Activated CD4-positive, alpha-beta T cell treated with anti-CD3 and anti-CD28 coated beads, Interleukin-2, amount 50 U/mL, for 16 hours (primary cell): ENCODE data around the gene HYI.
"Not testable (repeated sequence)": the region's sequence is repeated elsewhere in the genome, so short reads cannot be mapped to it uniquely, and the experiment has no call there.

ENCODE experiments used
- DNase-seq: peaks from one replicate; pipeline ENCODE4 v3.0.0-alpha.2; 2020

Gene HYI

DNA sequence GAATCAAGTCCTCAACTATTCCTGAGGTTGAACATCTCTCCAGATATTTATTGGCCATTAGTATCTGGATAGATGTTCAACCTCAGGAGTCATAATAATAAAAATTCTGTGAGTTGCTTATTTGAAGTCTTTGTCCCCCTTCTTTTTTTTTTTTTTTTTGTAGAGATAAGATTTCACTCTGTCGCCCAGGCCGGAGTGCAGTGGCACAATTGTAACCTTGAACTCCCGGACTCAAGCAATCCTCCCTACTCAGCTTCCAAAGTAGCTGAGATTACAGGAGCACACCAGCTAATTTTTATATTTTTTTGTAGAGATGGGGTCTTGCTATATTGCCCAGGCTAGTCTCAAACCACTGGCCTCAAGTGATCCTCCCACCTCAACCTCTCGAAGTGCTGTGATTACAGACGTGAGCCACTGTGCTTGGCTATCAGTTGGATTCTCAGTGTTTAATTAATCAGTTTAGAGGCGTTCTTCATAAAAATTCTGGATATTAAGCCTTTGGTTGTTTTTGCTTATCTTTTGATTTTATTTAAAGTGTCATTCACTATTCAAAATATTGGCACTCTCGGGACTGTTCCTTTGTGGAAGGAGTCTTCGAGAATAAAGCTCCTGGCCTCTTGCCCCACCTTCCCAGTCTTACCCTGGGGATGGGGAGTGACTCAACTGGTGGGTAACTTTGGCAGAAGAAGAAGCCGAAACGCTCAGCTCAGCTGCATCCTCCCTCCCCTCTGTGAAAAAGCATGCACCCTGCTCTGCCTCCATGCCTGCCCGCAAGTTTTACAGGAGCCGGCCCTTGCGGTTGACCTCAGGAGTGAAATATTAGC lies 11.2 kb upstream of the HYI start:
- DNase-seq = no peak

DNA sequence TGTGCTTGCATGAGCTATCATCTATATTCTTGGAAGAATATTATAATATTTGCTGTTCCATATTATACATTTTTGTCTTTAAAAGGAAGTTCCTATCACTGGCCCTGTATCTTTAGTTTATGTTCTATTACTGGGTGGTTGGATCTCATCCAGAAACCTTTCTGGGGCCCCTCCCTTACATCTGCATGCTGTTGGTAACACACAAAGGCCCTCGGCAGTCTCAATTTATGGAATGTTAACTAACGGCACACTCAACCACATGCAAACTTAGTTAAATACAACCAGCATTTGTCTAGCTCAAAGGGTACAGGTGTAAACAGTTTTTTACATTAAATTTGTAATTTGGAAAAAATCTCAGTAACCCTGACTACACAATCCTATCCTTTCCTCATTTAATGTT lies 9.7 kb upstream of the HYI start:
- no peak for DNase-seq

DNA sequence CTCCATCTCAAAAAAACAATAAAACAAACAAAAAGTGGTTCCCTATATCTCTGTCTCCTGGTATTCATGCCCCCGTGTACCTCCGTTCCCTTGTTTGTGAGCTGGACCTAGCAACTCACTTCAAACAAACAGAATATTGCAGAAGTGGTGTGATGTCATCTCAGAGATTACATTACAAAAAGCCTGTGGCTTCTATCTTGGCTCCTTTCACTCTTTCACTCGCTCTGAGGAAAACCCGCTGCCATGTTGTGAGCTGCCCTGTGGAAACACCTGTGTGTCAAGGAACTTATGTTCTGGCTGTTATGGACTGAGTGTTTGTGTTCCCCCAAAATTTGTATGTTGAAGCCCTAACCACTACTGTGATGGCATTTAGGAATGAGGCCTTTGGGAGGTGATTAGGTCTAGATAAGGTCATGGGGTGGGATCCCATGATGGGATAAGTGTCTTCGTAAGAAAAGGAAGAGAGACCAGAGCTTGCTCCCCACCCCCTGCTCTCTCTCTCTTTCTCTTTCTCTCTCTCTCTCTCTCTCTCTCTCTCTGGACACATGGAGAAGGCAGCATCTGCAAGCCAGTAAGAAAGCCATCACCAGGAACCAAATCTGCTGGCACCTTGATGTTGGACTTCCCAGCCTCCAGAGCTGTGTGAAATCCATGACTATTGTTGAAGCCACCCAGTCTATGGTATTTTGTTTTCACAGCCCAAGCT lies 7.4 kb upstream of the HYI start:
- no peak for DNase-seq

DNA sequence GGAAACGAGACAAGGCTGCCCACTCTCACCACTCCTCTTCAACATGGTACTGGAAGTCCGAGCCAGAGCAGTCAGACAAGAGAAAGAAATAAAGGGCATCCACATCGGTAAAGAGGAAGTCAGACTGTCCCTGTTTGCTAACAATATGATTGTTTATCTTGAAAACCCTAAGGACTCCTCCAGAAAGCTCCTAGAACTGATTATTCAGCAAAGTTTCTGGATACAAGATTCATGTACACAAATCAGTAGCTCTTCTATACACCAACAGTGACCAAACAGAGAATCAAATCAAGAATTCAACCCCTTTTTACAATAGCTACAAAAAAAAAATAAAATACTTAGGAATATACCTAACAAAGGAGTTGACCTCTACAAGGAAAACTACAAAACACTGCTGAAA lies 4.6 kb upstream of the HYI start:
- DNase-seq = not testable (repeated sequence)

DNA sequence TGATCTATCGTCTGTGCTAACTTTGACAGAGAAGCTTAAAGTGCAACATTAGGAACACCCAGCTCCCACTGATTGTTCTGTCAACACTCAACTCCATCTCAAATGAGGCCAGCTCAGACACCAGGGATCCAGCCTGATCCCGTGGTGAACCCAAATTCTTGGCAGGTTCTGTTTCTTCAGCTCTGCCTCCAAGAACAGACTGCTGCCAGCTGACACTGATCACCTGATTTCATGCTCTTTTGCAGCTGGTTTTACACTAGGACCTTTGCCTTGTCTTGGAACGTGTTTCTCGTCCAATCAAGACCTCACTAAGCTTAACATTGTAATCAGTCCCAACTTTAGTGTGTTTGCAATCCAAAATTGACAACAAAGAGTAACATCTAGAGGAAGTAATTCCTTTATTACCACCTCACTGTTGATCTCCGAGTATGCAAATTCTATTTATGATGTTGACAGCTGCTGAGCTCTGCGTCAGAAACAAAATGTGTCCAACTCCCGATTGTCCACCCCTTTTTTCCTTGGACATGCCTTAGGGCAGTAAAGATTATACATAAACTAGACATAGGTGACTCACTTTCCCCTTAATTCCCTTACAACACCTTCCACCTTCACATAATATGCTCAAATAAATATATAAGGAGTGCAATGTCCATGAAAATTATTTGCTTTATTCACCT lies 1.6 kb upstream of the HYI start:
- DNase-seq = no peak

DNA sequence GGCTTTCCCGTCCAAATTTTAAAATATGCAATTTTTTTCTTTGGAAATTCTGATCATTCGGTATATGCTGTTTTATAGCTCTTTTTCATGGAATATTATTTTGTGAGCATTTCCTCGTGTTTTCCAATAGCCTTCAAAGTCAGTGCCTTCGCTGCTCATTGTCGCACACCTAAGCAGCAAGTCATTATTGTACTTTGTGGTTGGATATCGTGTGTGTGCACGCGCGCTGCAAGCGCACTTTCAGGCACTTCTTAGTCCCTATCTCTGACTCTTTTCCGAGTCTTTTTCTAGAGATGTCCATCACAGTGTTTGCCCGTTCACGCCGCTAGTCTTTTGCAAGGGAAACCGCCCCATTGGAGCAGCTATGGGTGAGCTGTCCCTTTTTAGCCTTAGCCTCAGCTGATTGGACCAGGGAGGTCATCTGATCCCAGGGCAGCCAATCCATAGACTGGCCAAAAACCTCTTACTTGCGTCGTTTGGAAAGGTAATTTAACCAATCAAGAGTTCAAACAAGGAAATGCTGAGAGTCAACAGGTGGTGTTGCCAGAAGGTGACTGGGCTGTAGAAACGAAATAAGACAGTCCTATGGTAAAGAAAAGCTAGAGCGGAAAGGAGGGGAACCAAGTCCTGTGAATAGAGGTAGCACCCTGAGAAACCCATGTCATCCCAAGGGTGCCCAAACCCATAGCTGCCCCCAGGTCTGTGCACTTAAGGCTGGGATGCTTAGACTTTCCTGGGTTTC lies 710 bp upstream of the HYI start:
- DNase-seq = peak; percentile 75

DNA sequence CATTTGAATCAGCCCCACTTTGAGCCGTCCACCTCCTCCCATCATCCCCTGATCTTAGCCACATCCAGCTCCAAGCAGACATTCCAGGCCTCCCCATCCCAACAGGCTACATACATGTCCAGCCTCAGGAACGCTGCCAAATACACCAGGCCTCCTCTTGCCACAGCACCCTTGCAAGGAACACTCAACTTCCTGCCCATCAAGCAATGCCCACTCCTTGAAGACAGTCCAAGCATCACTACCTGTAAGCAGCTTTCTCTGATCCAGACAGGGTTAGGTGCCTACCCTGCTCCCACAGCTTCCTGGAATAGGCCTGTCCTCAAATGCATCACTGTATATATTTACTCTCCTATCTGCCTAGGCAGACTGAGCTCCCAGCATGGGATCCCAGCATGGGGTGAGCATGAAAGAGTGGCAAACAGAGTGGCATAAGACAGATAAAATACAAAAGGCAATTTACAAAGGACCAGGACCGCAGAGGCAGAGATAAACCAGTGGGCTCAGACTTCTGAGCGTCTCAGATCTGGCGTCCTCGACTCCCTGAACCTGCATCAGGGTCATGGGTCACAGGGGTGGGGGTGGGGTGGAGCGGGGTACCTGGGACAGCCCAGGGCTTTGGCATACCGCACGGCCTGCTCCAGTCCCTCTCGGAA lies 816 bp downstream of the HYI start:
- DNase-seq = no peak

DNA sequence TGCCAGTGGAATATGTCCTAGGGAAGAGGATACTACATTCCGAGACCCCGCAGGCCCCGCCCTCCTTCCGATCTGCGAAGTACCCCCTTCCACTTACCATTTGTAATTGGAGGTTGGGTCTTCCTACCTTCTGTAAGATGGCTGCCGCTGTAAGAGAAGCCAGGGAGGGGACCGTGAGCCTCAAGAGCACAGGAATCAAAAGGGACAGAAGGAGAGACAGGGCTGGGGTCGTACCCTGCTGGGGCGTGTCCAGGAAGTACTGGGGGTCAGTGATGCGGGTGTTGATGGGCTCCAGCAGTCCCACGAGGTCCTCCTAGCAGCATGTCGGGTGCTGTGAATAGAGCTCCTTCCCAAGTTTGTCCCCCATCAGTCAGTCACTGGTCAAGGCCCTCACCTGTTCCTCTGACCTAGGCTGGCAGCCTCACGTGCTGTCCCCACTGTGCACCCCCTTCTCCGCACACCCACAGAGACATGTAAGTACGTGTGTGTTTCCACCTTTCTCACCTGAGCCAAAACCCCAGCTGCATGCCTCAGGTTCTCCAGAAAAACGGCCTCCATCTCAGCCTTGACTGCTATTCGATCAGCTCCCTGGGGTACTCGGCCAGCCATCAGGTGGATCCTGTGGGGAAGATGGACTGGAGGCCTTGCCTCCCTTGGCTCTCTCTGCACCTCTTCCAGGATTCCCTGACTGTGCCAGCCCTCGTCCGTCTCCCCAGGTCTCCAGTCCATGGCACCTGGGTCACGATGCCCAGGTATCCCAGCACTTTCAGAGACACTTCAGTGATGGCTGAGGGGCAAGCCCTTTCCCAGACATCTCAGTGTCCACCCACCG lies 1.8 kb downstream of the HYI start:
- no peak for DNase-seq

DNA sequence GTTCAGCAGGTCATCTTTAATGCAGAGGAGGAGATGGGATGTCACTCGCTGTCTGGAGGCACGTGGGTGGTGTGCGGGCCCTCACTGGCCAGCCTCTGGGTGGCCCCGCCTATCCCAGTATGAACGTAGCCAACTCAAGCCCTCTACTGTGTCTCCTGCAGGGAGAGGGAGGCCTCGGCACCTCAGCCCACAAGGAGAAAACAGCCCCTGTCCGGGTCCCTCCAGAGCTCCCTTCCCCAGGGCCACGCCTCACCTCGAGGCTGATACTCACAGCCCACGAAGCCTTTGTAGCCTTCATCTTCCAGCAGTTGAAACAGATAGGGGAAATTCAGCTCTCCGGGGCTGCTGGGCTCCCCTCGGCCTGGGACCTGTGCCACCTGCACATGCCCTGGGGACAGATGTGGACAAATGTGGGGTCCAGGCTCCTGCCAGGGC lies 2.6 kb downstream of the HYI start:
- no peak for DNase-seq

DNA sequence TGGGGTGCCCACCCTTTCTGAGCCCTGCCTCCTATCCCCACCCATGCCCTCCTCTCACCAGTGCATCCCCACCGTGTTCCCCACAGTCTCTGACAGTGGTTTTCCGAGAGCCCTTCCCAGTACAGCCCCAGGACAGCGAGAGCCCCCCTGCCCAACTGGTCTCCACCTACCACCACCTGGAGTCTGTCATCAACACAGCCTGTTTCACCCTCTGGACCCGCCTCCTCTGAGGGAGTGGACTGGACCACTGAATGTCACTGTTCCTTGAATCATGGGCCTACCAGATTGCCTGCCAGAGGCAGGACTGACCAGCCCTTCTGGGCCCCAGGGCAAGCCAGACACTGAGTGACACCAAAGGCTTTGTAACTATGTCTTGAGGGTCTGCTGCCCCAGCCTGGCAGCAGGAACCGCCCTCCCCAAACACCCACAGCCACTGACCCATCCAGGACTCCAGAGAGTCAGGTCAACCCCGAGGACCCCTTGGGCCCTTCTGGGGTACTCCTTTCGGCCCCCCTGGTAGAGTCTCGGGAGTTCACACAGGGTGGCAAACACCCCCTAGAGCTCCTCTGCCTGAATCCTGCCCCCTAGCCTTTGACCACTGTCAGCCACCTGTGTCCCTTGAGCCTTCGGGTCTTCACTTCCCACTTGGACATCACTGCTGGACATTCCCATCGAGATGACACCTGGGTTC lies 3.3 kb downstream of the HYI start:
- DNase-seq = no peak

DNA sequence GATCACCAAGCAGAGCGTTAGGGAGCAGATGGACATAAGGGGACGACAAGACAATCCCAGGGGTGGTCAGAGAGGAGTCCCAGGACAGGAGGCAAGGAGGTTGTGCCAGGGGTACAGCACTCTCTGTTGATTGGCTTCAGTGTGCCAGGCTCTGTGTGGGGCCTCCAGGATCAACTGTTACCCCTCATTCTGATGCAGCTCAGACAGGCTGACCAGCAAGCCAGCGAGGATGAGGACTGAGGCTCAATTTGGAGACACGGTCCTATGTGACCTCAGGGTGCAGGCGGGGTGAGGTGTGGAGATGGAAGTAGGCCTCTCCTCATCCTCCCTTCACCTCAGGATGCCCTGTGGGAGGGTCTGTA lies 4.0 kb downstream of the HYI start:
- no peak for DNase-seq

DNA sequence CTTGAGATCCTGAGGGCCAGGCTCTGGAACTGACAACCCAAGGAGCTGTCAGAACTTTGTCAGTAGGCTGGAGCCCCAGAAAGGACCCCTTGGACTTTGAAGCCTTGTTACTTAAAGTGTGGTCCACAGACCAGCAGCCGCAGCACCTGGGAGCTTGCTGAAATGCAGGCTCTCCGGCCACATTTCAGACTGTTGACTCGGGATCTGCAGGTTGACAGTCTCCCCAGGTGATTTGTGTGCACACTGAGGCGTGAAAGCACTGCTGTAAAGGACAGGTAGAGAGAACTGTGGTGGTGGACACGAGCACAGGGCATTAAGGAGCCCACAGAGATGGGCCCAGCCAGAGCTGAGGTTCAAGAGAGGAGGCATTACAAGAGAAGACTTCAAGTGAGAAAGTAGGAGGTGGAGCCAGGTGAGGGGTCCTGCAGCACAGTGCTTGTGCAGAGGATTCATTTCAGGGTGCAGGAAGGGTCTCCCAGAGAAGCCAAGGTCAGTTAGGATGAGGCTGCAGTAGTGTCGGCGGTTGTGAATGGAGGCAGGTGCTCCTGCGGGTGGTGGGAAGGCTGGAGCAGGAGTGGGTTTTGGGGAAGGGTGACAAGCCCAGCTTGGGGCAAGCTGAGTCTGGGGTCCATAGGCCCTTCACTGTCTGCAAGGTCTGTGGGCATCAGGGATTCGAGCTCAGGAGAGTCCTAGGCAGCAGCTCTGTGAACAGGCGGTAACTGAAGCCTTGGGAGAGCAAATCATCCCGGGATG lies 4.6 kb downstream of the HYI start:
- no peak for DNase-seq

DNA sequence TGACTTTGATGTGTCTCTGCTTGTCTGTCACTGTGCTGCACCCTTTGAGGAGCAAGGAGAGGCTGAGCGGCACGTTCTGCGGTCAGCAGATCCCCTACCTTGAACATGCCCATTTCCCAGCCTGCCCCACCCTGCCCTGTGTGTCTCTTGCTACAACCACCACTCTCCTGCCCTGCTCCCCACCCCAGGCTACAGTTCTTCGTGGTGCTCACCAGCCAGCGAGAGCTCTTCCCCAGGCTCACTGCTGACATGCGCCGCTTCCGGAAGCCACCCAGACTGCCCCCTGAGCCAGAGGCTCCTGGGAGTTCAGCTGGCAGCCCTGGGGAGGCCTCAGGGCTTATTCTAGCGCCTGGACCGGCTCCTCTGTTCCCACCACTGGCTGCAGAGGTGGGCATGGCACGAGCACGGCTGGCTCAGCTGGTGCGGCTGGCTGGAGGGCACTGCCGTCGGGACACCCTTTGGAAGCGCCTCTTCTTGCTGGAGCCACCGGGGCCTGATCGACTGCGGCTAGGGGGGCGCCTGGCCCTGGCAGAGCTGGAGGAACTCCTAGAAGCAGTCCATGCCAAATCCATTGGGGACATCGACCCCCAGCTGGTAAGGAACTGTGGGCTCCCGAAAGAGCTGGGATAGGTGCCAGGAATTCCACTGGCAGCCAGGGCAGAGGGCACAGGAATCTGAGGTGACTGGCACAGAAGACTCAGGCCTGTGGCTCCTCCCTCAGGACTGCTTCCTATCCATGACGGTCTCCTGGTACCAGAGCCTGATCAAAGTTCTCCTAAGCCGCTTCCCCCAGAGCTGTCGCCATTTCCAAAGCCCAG lies 5.6 kb downstream of the HYI start:
- DNase-seq = no peak

DNA sequence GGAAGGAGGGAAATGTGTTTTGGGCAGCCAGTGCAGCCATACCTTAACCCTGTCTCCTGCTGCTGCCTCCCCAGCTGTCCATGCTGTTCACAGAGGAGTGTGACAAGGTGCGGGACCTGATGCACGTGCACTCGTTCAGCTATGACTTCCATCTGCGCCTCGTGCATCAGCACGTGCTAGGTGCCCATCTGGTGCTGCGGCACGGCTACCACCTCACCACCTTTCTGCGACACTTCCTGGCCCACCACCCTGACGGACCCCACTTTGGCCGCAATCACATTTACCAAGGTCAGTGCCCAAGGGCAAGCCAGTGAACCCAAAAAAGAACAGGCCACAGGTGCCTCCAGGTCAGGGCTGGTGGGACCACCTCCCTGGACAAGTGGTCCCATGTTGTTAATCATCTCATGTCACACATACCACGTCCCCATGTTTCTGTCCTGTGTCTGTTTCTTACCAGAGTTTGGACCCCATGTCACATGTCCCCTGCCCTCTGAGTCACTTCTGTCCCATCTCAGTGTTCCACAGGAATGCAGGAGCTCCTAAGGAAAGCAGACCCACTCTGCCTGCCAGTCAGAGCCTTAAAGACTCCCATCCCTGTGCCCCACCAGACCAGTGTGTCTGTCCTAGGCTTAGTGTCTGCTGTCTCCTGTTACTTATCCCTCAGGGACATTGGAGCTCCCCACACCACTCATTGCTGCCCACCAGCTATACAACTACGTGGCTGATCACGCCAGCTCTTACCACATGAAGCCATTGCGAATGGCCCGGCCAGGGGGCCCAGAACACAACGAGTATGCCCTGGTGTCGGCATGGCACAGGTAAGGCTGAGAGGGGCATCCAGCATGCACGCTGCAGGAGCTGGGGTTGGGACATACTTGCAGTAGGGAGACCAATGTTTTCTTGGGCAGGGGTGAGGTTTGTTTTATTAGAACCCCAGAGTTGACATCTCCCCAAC lies 6.6 kb downstream of the HYI start:
- DNase-seq = no peak

DNA sequence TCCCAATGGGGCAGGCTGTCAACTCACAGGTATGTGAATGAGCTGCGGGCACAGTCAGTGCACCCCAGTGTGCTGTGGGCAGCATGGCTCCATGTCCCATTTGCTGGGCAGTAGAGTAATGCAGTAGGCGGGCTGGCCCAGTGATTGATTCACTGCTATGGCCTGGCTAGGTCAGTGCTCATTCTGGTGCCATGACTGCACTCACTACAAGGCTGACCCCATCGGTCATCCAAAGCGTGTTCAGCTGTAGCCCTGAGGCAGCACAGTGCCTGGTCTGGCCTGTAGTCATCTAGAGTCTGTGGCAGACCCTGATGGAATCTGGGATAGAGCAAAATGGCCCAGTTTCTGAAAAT lies 7.4 kb downstream of the HYI start:
- DNase-seq = no peak

DNA sequence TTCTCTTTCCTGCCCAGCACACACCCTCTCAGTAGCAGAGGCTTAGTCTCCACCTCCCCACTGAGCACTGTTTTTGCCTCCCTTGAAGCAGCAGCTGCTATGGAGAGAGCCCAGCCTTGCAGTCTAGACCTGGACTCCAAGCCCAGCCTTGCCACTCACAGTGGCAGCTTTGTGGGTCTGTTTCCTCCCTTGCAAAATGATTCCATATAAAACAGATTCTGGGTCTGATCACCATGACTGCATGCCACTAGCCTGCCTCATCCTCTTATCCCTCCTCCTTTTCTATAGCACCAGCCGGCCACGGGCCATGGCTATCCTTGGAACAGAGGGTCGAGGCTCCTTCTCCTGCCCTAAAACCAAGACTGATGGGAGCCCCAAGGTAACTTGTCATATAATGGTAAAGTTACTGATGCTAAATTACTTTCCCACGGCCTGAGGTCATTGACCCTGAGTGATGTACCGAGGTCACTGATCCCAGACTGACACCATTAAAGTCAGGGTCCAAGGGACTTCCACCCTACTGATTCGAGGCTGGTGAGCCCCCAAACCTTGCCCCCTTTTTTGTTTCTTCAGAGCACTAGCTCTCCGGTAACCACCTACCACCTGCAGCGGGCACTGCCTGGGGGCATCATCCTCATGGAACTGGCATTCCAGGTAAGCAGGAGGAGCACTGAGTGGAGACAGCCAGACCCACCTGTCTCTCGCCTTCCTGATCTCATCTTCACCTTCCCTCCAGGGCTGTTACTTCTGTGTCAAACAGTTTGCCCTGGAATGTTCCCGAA lies 7.9 kb downstream of the HYI start:
- no peak for DNase-seq

DNA sequence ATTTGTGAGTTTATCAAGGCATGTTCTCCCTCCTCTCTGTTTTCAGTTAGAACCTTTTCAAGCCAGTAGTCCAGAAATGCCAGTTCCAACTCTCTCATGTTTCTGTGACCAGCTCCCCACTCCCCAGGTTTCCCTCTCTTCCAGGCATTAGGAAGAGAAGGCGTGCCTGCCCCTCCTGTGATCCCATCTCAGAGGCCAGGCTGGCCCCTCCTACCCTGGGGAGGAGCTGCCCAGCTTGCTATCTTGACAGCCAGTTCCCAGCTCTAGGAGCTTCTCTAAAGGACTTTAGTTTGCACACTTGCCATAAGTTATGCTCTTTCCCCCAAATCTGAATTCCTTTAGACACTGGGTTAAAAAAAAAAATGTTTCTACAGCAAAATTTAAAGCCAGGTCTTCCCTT lies 8.9 kb downstream of the HYI start:
- DNase-seq = no peak
